ENCODE data around the gene ZNF775.

GRCh38 chr7:150443793-150444540 is 64.8 kb downstream of the ZNF775 start:
- no peak for TF ChIP-seq EZH2 (IDR thresholded peaks at IDR 0.05; ENCODE audit: borderline replicate concordance, low read length)
- TF ChIP-seq CTCF (conservative IDR thresholded peaks at IDR 0.05 in 1 of 2, IDR thresholded peaks at IDR 0.05 in 1 of 2; ENCODE audit: extremely low read depth in 1 of 2, insufficient read depth in 1 of 2, low read depth in 1 of 2, low read length in 2 of 2): no peak
